ENCODE measurements around the gene ZHX3. TPM values are rescaled to one million over a fixed set of nuclear protein-coding genes. Genes with fewer than 3 reads are reported as not detected.

Gene ZHX3
- total and polyA plus RNA-seq, 2 experiments from 2014 or later: 5.8 to 10.3 TPM

DNA sequence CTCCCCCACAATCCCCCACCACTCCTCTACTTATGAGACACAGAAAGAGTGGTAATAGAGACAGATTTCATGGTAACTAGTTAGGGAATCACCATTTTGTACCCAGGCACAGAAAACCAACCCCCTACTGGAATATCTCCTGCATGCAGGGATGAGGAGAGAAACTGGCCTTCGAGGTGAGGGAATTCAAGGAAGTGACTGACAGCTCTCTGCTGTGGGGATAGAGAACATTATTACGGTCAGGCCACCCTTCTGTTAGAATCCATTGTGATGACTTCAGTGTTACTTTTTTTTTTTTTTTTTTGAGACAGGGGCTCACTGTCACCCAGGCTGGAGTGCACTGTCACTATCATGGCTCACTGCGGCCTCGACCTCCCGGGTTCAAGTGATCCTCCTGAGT is 9.6 kb upstream of the ZHX3 start:
- Histone ChIP-seq H3K4me1 (ENCODE audit: low read depth) (no peaks in the 10 kb centered on the region), H3K27ac (no peak overlapping the region), H3K36me3 (no peaks in the 10 kb centered on the region), H3K27me3 (no peaks in the 10 kb centered on the region), H3K9me3 (ENCODE audit: low read depth) (no peaks in the 10 kb centered on the region), H3K4me3 (no peak overlapping the region)
- TF ChIP-seq, protein P1, sequence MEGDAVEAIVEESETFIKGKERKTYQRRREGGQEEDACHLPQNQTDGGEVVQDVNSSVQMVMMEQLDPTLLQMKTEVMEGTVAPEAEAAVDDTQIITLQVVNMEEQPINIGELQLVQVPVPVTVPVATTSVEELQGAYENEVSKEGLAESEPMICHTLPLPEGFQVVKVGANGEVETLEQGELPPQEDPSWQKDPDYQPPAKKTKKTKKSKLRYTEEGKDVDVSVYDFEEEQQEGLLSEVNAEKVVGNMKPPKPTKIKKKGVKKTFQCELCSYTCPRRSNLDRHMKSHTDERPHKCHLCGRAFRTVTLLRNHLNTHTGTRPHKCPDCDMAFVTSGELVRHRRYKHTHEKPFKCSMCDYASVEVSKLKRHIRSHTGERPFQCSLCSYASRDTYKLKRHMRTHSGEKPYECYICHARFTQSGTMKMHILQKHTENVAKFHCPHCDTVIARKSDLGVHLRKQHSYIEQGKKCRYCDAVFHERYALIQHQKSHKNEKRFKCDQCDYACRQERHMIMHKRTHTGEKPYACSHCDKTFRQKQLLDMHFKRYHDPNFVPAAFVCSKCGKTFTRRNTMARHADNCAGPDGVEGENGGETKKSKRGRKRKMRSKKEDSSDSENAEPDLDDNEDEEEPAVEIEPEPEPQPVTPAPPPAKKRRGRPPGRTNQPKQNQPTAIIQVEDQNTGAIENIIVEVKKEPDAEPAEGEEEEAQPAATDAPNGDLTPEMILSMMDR (IDR thresholded peaks at IDR 0.05; ENCODE audit: low read depth, low read length): no peak
- DNase-seq (ENCODE audit: low read depth in 1 of 2, low spot score in 1 of 2): no peak

DNA sequence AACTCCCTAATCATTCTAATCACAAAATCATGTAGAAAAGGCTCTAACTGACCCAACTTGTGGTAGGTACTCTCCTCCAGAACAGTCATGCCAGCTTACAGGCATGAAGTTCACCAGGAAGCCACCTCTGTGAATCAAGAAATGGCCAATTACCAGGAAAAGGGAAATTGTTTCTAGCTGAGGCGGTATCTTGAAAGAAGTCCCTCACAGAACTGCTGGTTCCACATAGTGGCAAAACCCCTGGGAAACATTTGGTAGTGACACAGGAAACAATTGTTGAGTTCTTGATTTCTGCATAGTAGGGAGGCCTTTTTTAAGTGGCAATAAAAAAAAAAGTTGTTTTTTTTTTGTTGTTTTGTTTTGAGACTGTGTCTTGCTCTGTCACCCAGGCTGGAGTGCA is 3.4 kb upstream of the ZHX3 start:
- H3K4me3 ChIP-seq: no peak overlapping the region
- no peak overlapping the region for H3K27ac ChIP-seq
- TF ChIP-seq, protein P1 (IDR thresholded peaks at IDR 0.05; ENCODE audit: low read depth, low read length): no peak
- no peaks in the 10 kb centered on the region for H3K27me3 ChIP-seq
- DNase-seq (ENCODE audit: low read depth in 1 of 2, low spot score in 1 of 2): no peak
- peaks cover 8% of the 10 kb centered on the region for H3K4me1 ChIP-seq (ENCODE audit: low read depth)
- no peaks in the 10 kb centered on the region for H3K36me3 ChIP-seq
- no peaks in the 10 kb centered on the region for H3K9me3 ChIP-seq (ENCODE audit: low read depth)

DNA sequence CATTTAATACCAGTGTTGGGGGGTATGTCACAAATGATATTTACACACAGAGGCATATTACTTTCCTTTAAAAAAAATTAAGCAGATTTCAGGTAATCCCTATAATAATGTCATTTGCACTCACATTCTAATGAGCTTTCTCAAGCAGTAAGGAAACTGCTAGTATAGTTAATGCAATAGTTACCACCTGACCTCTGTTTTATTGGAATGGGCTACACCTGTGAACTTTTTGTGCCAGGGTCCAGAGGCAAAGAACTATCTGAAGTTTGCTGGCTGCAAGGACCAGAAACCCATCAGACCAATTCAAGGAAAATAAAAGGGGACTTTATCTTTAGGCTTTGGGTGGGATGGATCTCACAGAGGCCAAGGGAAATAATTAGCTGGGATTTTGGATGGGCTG is 2.9 kb upstream of the ZHX3 start:
- H3K27ac ChIP-seq: no peak overlapping the region

GRCh38 chr20:41318271-41318649 is 729 bp upstream of the ZHX3 start:
- TF ChIP-seq, protein P1 (IDR thresholded peaks at IDR 0.05; ENCODE audit: low read depth, low read length): no peak
- no peak for DNase-seq (ENCODE audit: low read depth in 1 of 2, low spot score in 1 of 2)
- Histone ChIP-seq H3K4me3 (peak overlapping the region; percentile 31), H3K9me3 (ENCODE audit: low read depth) (no peaks in the 10 kb centered on the region), H3K4me1 (ENCODE audit: low read depth) (peaks cover 8% of the 10 kb centered on the region), H3K27ac (no peak overlapping the region), H3K36me3 (no peaks in the 10 kb centered on the region), H3K27me3 (no peaks in the 10 kb centered on the region)

More for the DNA sequence above, 2.9 kb upstream of the ZHX3 start:
- no peaks in the 10 kb centered on the region for H3K9me3 ChIP-seq (ENCODE audit: low read depth)
- H3K4me1 ChIP-seq (ENCODE audit: low read depth): peaks cover 8% of the 10 kb centered on the region
- H3K4me3 ChIP-seq: no peak overlapping the region
- no peaks in the 10 kb centered on the region for H3K36me3 ChIP-seq
- TF ChIP-seq, protein P1 (IDR thresholded peaks at IDR 0.05; ENCODE audit: low read depth, low read length): no peak
- no peaks in the 10 kb centered on the region for H3K27me3 ChIP-seq
- DNase-seq (ENCODE audit: low read depth in 1 of 2, low spot score in 1 of 2): no peak

- Histone ChIP-seq H3K36me3 (no peaks in the 10 kb centered on the region), H3K27ac (peak overlapping the region; percentile 63), H3K4me3 (peak overlapping the region; percentile 70), H3K27me3 (no peaks in the 10 kb centered on the region), H3K4me1 (ENCODE audit: low read depth) (peaks cover 8% of the 10 kb centered on the region), H3K9me3 (ENCODE audit: low read depth) (no peaks in the 10 kb centered on the region)
- TF ChIP-seq, protein P1 (IDR thresholded peaks at IDR 0.05; ENCODE audit: low read depth, low read length): no peak
- DNase-seq (ENCODE audit: low read depth in 1 of 2, low spot score in 1 of 2): peak; percentile 72 to 76
Measured at GRCh38 chr20:41316602-41317545, 657 bp downstream of the ZHX3 start.

Data from cardiac muscle cell (in vitro differentiated cells and primary cell).